Skin epidermis (tissue), 12 donors: Measurements from ENCODE around the gene RAD51D.
"Not testable (repeated sequence)": the region's sequence is repeated elsewhere in the genome, so short reads cannot be mapped to it uniquely, and the experiment has no call there.

Source experiments
- H3K27ac ChIP-seq, 21 experiments: fragments of 200-600 bp; sonication (generic) in 11 of 21; one replicate each; pipeline ENCODE4 v1.5.0; 2020; ENCODE audit warnings: mild to moderate bottlenecking in 3 of 21, inconsistent platforms in 2 of 21, moderate library complexity in 2 of 21
- H3K4me3 ChIP-seq, 7 experiments: fragments of 200-600 bp; sonication (generic) in 2 of 7; one replicate each; pipeline ENCODE4 v1.5.0; 2020; ENCODE audit warnings: inconsistent platforms in 2 of 7, mild to moderate bottlenecking in 2 of 7, moderate library complexity in 1 of 7

The RAD51D gene

GRCh38 chr17:35144840-35145239 is 25.2 kb upstream of the RAD51D start:
- Histone ChIP-seq H3K27ac (no peak overlapping the region), H3K4me3 (no peak overlapping the region)

GRCh38 chr17:35142467-35142796 is 22.8 kb upstream of the RAD51D start:
- peak overlapping the region in 4 of 21 experiments; percentile 23 to 79 (median 62) for H3K27ac ChIP-seq
- H3K4me3 ChIP-seq: peak overlapping the region in 5 of 7 experiments; percentile 75 to 99 (median 96)

DNA sequence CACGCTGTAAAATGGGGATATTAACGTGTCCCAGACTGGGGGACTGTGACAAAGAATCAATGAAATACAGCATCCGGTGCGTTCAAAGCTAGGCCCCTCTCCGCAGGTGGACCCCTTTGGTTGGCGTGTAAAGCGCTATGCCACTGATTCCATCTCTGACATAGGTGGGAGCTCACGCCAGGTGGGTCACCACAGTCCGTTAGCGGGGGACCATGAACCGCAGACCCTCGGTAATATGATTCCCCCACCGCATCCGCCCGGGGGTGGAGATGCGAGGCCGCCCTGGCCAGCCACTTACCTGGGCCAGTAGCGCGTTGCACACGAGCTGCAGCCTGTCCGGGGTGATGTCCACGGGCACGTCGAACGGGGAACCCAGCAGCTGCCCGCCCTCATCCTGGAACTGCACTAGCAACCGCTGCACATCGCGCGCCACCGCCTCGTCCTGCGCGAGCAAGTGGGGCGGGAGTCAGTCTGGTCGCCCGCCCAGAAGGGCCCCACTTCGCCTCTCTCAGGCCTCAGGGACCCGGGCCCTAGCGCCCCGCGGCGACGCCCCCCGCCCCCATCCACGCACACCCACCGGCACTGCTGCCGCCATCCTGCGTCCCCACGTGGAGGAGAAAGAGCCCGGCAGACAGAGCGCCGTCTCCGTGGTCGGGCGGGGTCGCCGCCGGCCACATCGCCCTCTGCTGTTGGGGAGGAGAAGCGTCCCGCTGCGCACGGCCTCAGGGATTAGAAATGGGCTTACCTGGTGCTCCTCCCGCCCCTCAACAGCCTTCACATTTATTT is 22.2 kb upstream of the RAD51D start, which contains the start of gene NLE1:
Gene NLE1, minus strand, starts transcription at position 623 of the 786 bp plus-strand sequence. Its CDS starts 28 bp downstream, at position 595.
- H3K27ac ChIP-seq: peak within 1 kb of the TSS in 17 of 21 experiments; percentile 11 to 83 (median 65)
- peak within 1 kb of the TSS; percentile 55 to 99 (median 84) for H3K4me3 ChIP-seq

GRCh38 chr17:35138218-35138617 is 18.6 kb upstream of the RAD51D start:
- Histone ChIP-seq H3K4me3 (no peak overlapping the region), H3K27ac (no peak overlapping the region)

- H3K4me3 ChIP-seq: no peak overlapping the region
- H3K27ac ChIP-seq: no peak overlapping the region
Observed at GRCh38 chr17:35135322-35135721, 15.7 kb upstream of the RAD51D start.

- no peak overlapping the region for H3K27ac ChIP-seq
- H3K4me3 ChIP-seq: no peak overlapping the region
Observed at GRCh38 chr17:35132816-35133550, 13.3 kb upstream of the RAD51D start.

GRCh38 chr17:35132099-35132498 is 12.4 kb upstream of the RAD51D start:
- Histone ChIP-seq H3K27ac (no peak overlapping the region), H3K4me3 (no peak overlapping the region)

- H3K27ac ChIP-seq: no peak overlapping the region
- H3K4me3 ChIP-seq: no peak overlapping the region
Observed at GRCh38 chr17:35130392-35130791, 10.7 kb upstream of the RAD51D start.

DNA sequence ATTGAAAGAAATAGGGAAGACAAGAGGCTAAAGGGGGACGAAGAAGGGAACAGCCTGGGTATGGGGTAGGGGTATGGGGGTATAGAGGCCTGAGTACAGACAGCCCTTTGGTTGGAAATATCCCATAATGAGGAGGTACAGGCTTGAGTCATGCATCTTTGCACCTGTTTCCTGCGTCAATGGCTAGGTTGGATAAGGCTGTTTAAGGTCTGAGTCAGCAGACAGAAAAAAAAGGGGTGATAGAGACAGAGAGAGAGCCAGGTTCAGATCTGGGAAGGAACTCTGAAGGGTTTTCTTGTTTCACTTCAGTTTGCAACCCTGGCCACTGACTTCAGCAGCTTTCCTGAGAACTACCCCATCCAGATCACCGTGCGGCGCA is 10.3 kb upstream of the RAD51D start:
- Histone ChIP-seq H3K27ac (no peak overlapping the region), H3K4me3 (no peak overlapping the region)

GRCh38 chr17:35129154-35129972 is 9.7 kb upstream of the RAD51D start:
- H3K4me3 ChIP-seq: no peak overlapping the region
- no peak overlapping the region for H3K27ac ChIP-seq

DNA sequence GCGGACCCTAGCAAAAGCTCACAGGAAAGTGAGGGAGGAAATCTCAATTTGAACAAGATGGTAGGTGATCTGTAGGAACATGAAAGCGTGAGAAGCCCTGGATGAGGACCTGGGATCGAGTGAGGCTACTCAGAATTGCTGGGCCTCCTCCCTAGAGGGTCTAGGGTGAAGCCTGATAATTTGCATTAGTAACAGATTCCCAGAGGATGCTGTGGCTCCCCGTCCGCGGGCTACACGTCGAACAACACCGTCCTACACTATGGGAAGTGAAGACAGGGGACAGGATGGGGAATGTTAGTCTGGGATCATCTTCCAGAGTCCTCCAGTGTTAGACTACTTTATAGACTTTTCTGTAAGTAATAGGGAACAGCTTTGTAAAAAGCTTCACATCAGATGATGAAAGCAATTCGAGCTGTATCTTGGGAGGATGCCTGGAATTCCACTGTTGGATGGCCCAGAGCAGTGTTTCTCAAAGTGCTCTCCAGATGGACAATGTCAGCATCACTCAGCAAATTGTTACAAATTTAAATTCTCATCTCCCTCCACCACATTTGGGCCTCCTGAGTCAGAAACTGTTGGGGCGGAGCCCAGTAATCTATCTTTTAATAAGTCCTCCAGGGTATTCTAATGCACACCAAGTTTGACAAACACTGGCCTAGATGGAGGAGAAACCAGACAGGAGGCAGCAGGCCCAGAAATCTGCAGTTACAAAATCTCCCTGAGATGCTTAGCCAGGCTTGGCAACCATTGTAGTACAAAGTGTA is 8.3 kb upstream of the RAD51D start:
- peak overlapping the region in 2 of 21 experiments; percentile 9 to 47 for H3K27ac ChIP-seq
- no peak overlapping the region for H3K4me3 ChIP-seq

DNA sequence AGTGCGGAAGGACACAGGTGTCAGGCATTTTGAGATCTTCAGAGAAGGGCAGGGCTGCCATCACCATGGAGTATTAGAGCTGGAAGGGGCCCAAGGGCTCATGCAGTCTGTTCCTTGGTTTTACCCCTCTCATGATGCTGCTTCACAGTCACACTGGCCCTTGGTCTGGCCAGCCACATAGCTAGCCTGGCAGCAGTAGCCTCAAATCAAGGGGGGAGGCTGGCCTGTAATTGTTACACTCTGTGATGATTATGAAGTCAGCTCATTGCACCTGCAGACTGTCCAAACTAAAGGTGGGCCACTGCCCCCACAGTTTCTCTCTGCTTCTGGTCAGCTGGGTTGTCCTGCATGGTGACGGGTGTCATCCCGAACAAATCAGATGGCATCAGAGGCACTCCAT is 1.7 kb upstream of the RAD51D start, which contains the start of gene FNDC8:
Gene FNDC8, plus strand, starts transcription at position 301 of the 400 bp plus-strand sequence. Its CDS starts 79 bp downstream, at position 380.
- no peak within 1 kb of the TSS for H3K4me3 ChIP-seq
- H3K27ac ChIP-seq: no peak within 1 kb of the TSS

DNA sequence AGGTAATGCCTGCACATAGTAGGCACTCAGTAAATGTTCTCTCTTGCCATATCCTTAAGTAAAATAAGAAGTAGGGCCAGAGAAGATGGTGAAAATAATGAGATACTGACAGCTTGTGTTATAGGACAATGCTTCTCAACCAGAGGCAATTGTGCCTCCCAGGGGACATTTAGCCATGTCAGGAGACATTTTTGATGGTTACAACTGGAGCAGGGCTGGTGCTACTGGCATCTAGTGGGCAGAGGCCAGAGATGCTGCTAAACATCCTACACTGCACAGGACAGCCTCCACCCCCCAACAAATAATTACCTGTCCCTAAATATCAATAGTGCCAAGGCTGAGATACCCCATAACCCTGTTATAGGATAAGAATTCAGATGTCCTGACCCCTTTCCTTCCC is 1.7 kb downstream of the RAD51D start:
- no peak overlapping the region for H3K4me3 ChIP-seq
- no peak overlapping the region for H3K27ac ChIP-seq

DNA sequence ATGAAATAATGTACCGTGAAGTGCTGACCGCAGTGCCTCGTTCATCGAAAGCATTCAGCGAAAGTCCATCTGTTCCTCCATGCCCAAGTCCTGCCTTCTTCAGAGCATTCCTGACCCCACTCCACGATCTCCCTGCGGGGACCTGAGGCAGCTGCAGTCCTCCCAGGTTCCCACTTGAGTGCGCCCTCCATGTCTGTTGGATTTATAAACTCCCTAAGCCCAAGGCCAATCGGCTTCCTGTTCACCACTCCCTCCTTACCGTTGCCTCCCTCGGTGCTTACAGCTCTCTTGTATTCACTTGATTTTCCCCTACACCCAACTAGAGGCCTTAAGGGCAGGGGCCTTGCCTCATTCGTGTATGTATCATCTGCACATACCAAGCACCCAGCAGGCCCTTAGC is 2.8 kb downstream of the RAD51D start:
- no peak overlapping the region for H3K4me3 ChIP-seq

GRCh38 chr17:35110791-35111190 is 8.9 kb downstream of the RAD51D start:
- not testable (repeated sequence) for H3K4me3 ChIP-seq, H3K27ac ChIP-seq

More for the DNA sequence above, 2.8 kb downstream of the RAD51D start:
- H3K27ac ChIP-seq: no peak overlapping the region

GRCh38 chr17:35104844-35105450 is 14.7 kb downstream of the RAD51D start:
- H3K4me3 ChIP-seq: no peak overlapping the region

DNA sequence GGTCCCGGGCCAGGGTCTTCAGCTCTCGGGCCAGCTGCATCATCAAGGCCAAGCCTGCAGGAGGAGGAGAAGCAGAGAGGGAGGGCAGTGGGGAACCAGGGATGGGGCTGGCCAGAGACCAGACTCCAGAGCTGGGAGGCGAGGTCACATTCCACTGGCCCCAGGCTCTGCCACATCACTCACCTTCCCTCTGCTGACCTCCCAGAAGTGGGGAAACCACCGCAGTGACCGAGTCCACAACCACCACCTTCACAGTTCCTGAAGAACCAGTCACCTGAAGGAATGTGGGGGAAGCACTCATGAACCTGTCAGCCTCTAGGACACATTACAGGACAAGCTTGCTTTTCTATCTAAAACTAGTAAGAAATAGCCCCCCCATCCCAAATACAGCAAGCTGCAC is 16.4 kb downstream of the RAD51D start:
- H3K4me3 ChIP-seq: no peak overlapping the region
- no peak overlapping the region for H3K27ac ChIP-seq

More at GRCh38 chr17:35104844-35105450, 14.7 kb downstream of the RAD51D start:
- no peak overlapping the region for H3K27ac ChIP-seq

- Histone ChIP-seq H3K4me3 (no peak overlapping the region), H3K27ac (no peak overlapping the region)
Observed at GRCh38 chr17:35101725-35102124, 17.9 kb downstream of the RAD51D start.

- Histone ChIP-seq H3K27ac (no peak overlapping the region), H3K4me3 (no peak overlapping the region)
Observed at GRCh38 chr17:35101036-35101435, 18.6 kb downstream of the RAD51D start.
